PC-9 (cell line): ENCODE measurements around the gene CRYBB1. TPM values are rescaled to one million over a fixed set of nuclear protein-coding genes. Genes with fewer than 3 reads are reported as not detected.
A peak's percentile ranks its signal among the peaks of the same experiment; 100 is the strongest.

ENCODE experiments used
- BruUV-seq: library from RNA; stranded (reverse); fragments of 400-500 nt; replicated peaks from 2 replicates; lab custom pipeline; 2021; lab: Mats Ljungman, UMichigan
- CTCF ChIA-PET: fragments of 300-600 bp; sonication (Branson Sonifier 250); formaldehyde crosslinking; loops from one replicate; lab custom pipeline; 2022; ENCODE audit warnings: antibody characterized with exemption; lab: Charles Lee
- POLR2A ChIA-PET: fragments of 300-600 bp; sonication (Branson Sonifier 250); formaldehyde crosslinking; loops from one replicate; lab custom pipeline; 2022; ENCODE audit warnings: antibody characterized with exemption; ENCODE audit not compliant: unreplicated experiment; lab: Charles Lee
- DNase-seq, 2 experiments: peaks; one replicate each; pipeline versions ENCODE4 v3.0.0 to v3.0.0-alpha.2; 2015 to 2022; ENCODE audit warnings: mixed read lengths in 1 of 2
- H2AFZ ChIP-seq: fragments of 200-600 bp; sonication (generic); 2 replicates; pipeline ENCODE4 v1.8.1; 2017; ENCODE audit warnings: antibody characterized with exemption
- H3F3A ChIP-seq: fragments of 200-600 bp; sonication (generic); 2 replicates; pipeline ENCODE4 v1.8.1; 2017; ENCODE audit warnings: antibody characterized with exemption, mild to moderate bottlenecking, low read depth; ENCODE audit not compliant: insufficient read depth
- H3K27ac ChIP-seq: fragments of 200-600 bp; sonication (generic); 2 replicates; pipeline ENCODE4 v1.6.1; 2016; ENCODE audit warnings: mixed run types
- H3K27me3 ChIP-seq: fragments of 200-600 bp; sonication (generic); 2 replicates; pipeline ENCODE4 v1.6.1; 2016; ENCODE audit warnings: low read depth, mixed run types; ENCODE audit not compliant: insufficient read depth
- H3K36me3 ChIP-seq: fragments of 200-600 bp; sonication (generic); 2 replicates; pipeline ENCODE4 v1.6.1; 2016; ENCODE audit warnings: low read depth, mixed run types
- H3K4me1 ChIP-seq: fragments of 200-600 bp; sonication (generic); replicated peaks from 2 replicates; pipeline ENCODE4 v1.6.1; 2016; ENCODE audit warnings: mixed run types; ENCODE audit not compliant: insufficient read depth
- H3K4me2 ChIP-seq: fragments of 200-600 bp; sonication (generic); 2 replicates; pipeline ENCODE4 v1.6.1; 2017; ENCODE audit warnings: mixed run types
- H3K4me3 ChIP-seq: fragments of 200-600 bp; sonication (generic); 2 replicates; pipeline ENCODE4 v1.6.1; 2016; ENCODE audit warnings: mixed run types
- H3K79me2 ChIP-seq: fragments of 200-600 bp; sonication (generic); 2 replicates; pipeline ENCODE4 v1.6.1; 2017; ENCODE audit warnings: low read depth, mixed run types
- H3K9me2 ChIP-seq: fragments of 200-600 bp; sonication (generic); 2 replicates; pipeline ENCODE4 v1.8.1; 2017; ENCODE audit warnings: mild to moderate bottlenecking; ENCODE audit not compliant: insufficient read depth
- H3K9me3 ChIP-seq: fragments of 200-600 bp; sonication (generic); 2 replicates; pipeline ENCODE4 v1.8.1; 2016; ENCODE audit warnings: low read depth; ENCODE audit not compliant: insufficient read depth
- H4K20me1 ChIP-seq: fragments of 200-600 bp; sonication (generic); 2 replicates; pipeline ENCODE4 v1.8.1; 2017; ENCODE audit not compliant: insufficient read depth
- EZH2 ChIP-seq: fragments of 200-600 bp; sonication (generic); IDR thresholded peaks from 2 replicates; pipeline ENCODE4 v1.8.0; 2017; ENCODE audit warnings: antibody characterized with exemption, low read depth
- intact Hi-C: fragments of 100-400 bp; cut with micrococcal nuclease; formaldehyde crosslinking; loops from one replicate; pipeline ENCODE4 v1.10.0; 2022; ENCODE audit not compliant: unreplicated experiment
- total RNA-seq: library from RNA; stranded (reverse); gene quantifications from 2 replicates; pipeline ENCODE4 v1.2.3, GENCODE V29; 2021
- TF ChIP-seq, protein P1 (sequence below): fragments of 200-600 bp; sonication (generic); conservative IDR thresholded peaks from 2 replicates; pipeline ENCODE4 v1.6.1; 2017; ENCODE audit warnings: mixed run types, antibody characterized with exemption, mild to moderate bottlenecking, moderate library complexity

The CRYBB1 gene
- total RNA-seq, 1 experiment from 2014 or later = not detected

GRCh38 chr22:26592421-26592891 is 25.4 kb downstream of the CRYBB1 start:
- H3K4me1 ChIP-seq = no peaks in the 10 kb centered on the region
- H3K27ac ChIP-seq = no peak overlapping the region
- TF ChIP-seq EZH2 = no peak
- TF ChIP-seq, protein P1, sequence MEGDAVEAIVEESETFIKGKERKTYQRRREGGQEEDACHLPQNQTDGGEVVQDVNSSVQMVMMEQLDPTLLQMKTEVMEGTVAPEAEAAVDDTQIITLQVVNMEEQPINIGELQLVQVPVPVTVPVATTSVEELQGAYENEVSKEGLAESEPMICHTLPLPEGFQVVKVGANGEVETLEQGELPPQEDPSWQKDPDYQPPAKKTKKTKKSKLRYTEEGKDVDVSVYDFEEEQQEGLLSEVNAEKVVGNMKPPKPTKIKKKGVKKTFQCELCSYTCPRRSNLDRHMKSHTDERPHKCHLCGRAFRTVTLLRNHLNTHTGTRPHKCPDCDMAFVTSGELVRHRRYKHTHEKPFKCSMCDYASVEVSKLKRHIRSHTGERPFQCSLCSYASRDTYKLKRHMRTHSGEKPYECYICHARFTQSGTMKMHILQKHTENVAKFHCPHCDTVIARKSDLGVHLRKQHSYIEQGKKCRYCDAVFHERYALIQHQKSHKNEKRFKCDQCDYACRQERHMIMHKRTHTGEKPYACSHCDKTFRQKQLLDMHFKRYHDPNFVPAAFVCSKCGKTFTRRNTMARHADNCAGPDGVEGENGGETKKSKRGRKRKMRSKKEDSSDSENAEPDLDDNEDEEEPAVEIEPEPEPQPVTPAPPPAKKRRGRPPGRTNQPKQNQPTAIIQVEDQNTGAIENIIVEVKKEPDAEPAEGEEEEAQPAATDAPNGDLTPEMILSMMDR = no peak
- CTCF ChIA-PET = no interaction called here
- no peaks in the 10 kb centered on the region for H3K79me2 ChIP-seq
- H4K20me1 ChIP-seq = no peaks in the 10 kb centered on the region
- no peak overlapping the region for H3K4me3 ChIP-seq
- BruUV-seq = no TSS peak
- no peaks in the 10 kb centered on the region for H3K9me2 ChIP-seq
- no peak for DNase-seq
- H3F3A ChIP-seq = no peaks in the 10 kb centered on the region
- no peaks in the 10 kb centered on the region for H3K36me3 ChIP-seq
- intact Hi-C loops = no loop called here
- no peaks in the 10 kb centered on the region for H3K9me3 ChIP-seq
- POLR2A ChIA-PET = no interaction called here
- H2AFZ ChIP-seq = no peak overlapping the region
- no peak overlapping the region for H3K4me2 ChIP-seq
- peaks cover 26% of the 10 kb centered on the region for H3K27me3 ChIP-seq

DNA sequence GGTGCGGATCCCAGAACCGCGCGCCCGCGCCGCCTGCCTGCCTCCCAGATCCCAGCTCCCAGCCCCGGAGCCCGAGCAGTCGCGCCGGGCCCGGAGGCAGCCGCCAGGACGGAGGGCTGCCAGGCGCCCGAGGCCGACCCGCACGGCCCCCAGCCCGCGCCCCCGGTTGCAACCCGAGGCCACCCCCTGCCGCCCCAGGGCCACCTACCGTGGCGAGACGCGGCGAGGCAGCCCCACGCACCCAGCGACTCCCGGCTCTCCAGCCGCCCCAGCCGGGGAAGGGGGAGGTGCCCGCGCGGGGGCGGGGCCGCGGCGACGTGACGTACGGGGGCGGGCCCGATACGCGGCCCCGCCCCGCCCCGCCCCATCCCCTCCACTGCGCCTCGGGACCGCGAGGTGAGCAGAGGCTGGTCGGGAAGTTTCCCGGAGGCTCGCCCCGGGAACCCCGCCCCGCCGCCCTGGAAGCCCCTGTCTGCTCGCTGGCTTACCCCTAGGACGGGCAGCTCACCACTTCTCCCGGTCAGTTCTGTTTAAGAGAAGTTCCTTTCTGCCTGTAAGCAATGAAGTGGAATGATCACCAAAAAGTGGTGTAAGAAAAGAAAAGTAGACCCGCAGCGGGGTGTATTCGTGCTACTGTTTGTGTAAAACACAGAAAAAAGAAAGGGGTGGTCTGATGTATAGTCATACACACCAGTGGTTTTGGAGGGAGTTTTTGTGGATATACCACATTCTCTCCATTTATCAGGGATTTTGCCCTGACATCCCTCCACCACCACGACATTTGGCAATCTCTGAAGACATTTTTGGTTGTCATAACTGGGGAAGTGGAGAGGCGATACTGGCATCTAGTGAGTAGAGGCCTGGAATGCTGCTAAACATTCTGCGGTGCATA is 27.7 kb downstream of the CRYBB1 start, which contains the start of gene TPST2:
TSS of gene TPST2 (minus strand) at position 288 of the 892 bp plus-strand sequence. CDS start 48,502 bp downstream, outside the sequence.
- Histone ChIP-seq H3K9me3 (no peaks in the 10 kb centered on the region), H3K36me3 (no peaks in the 10 kb centered on the region), H3F3A (no peaks in the 10 kb centered on the region), H3K27me3 (peaks cover 10% of the 10 kb centered on the region), H2AFZ (peak within 1 kb of the TSS; percentile 97), H3K79me2 (no peaks in the 10 kb centered on the region), H4K20me1 (no peaks in the 10 kb centered on the region; the same call in 1 of the 2 replicates), H3K4me2 (peak within 1 kb of the TSS; percentile 96), H3K9me2 (no peaks in the 10 kb centered on the region), H3K27ac (no peak within 1 kb of the TSS), H3K4me3 (peak within 1 kb of the TSS; percentile 64), H3K4me1 (no peaks in the 10 kb centered on the region)
- CTCF ChIA-PET = no interaction called here
- BruUV-seq = no TSS peak
- intact Hi-C loops = loop anchor here (1.0 kb wide), 1 partner anchor 78 kb away; the partner anchor contains the start of gene TFIP11
- POLR2A ChIA-PET = interaction anchor here (0.6 kb wide), 1 partner anchor 185 kb away, joined by 7 read pairs; no protein-coding TSS in a partner anchor
- DNase-seq = peak; percentile 41 to 65
- TF ChIP-seq, protein P1 = no peak
- no peak for TF ChIP-seq EZH2

DNA sequence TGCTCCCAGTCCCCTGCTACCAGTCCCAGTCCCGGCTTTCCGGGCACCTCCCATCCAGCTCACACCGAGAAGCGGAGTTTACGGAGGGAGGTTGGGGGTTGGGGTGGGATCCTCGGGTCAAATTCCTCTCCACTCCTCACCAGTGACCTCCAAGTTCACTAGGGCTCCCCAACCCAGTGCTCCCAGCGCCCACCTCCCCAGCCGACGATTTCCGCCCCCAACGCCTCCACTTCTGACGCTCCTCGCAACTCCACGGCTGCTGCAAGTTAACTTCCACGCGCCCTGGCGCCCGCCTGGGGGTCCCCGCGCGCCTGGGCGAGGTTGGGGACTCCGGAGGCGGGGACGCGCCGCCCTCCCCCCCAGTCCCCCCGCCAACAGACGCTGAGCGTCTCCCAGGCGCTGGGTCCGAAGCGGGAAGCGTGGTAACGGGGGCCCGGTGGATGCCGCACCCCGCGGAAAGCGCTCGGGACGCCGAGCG is 28.4 kb downstream of the CRYBB1 start:
- no TSS peak for BruUV-seq
- Histone ChIP-seq H3F3A (no peaks in the 10 kb centered on the region), H2AFZ (peak overlapping the region; percentile 97), H3K27ac (no peak overlapping the region), H4K20me1 (no peaks in the 10 kb centered on the region; the same call in 1 of the 2 replicates), H3K4me1 (no peaks in the 10 kb centered on the region), H3K9me2 (no peaks in the 10 kb centered on the region), H3K27me3 (peaks cover 4% of the 10 kb centered on the region; the same call in 1 of the 2 replicates), H3K36me3 (no peaks in the 10 kb centered on the region), H3K4me3 (peak overlapping the region; percentile 64), H3K4me2 (peak overlapping the region; percentile 96), H3K9me3 (no peaks in the 10 kb centered on the region), H3K79me2 (no peaks in the 10 kb centered on the region)
- TF ChIP-seq, protein P1 = no peak
- ChIA-PET CTCF (no interaction called here), POLR2A (no interaction called here)
- DNase-seq = no peak
- intact Hi-C loops = no loop called here
